ENCODE results near the gene SLC7A1.

DNA sequence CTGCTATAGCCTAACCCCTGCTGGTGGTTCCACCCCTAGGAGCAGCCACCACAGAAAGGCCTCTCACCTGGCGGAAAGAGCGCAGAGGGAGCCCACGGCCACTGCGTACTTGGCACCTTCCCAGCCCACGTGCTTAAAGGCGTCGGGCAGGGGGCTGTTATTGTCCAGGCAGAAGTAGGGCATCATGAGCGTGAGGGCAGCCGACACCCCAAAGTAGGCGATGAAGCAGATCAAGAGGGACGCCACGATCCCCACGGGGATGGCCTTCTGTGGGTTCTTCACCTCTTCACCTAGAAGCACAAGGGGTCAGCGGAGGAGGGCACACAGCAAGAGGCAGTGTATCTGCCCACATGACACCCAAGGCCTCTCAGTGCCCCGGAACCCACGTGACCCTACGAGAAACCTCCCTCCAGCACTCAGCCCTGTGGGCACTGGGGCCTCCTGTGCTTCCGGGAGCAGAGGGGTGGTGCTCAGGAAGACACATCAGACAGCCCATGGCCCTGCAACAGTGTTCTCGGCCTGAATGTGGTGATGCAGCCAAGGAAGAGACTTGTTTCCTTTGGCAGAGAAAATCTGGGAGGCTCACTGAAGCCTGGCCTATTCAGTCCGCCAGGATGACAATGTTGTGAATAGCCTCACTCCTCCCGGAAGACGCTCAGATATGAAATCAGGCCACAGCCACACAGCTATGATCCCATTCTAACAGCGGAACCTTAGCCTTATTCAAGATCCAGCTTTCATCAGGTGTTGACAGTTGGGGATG is 72.1 kb downstream of the SLC7A1 start:
- TF ChIP-seq, protein P1, sequence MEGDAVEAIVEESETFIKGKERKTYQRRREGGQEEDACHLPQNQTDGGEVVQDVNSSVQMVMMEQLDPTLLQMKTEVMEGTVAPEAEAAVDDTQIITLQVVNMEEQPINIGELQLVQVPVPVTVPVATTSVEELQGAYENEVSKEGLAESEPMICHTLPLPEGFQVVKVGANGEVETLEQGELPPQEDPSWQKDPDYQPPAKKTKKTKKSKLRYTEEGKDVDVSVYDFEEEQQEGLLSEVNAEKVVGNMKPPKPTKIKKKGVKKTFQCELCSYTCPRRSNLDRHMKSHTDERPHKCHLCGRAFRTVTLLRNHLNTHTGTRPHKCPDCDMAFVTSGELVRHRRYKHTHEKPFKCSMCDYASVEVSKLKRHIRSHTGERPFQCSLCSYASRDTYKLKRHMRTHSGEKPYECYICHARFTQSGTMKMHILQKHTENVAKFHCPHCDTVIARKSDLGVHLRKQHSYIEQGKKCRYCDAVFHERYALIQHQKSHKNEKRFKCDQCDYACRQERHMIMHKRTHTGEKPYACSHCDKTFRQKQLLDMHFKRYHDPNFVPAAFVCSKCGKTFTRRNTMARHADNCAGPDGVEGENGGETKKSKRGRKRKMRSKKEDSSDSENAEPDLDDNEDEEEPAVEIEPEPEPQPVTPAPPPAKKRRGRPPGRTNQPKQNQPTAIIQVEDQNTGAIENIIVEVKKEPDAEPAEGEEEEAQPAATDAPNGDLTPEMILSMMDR (conservative IDR thresholded peaks at IDR 0.05 in 1 of 2, IDR thresholded peaks at IDR 0.05 in 1 of 2; ENCODE audit: low read depth in 1 of 2, low read length in 2 of 2), result no peak
- TF ChIP-seq EZH2 (IDR thresholded peaks at IDR 0.05; ENCODE audit: low read length, missing control alignments), result no peak

Measured in fibroblast of lung (primary cell).